Liver (tissue), 9 donors: ENCODE results near the gene DNMBP. TPM values are rescaled to one million over a fixed set of nuclear protein-coding genes. Genes with fewer than 3 reads are reported as not detected.
"Not testable (repeated sequence)": the region's sequence is repeated elsewhere in the genome, so short reads cannot be mapped to it uniquely, and the experiment has no call there.

Experiments used
- DNase-seq: peaks from one replicate; pipeline ENCODE4 v3.0.0-alpha.2; 2017; ENCODE audit warnings: low spot score
- H3K27ac ChIP-seq, 2 donors: one replicate each; pipeline ENCODE4 v1.7.0; 2013; ENCODE audit warnings: inconsistent platforms in 2 of 2, low read length in 2 of 2, control low read depth in 1 of 2, low read depth in 1 of 2, mild to moderate bottlenecking in 1 of 2
- H3K27me3 ChIP-seq, 4 donors: one replicate each; pipeline versions ENCODE4 v1.6.1 to v1.7.0; 2013; ENCODE audit warnings: low read length in 3 of 4, inconsistent platforms in 1 of 4, mild to moderate bottlenecking in 1 of 4, moderate library complexity in 1 of 4; ENCODE audit not compliant: control insufficient read depth in 4 of 4, insufficient read depth in 4 of 4
- H3K36me3 ChIP-seq, 4 donors: one replicate each; pipeline versions ENCODE4 v1.6.1 to v1.7.0; 2013; ENCODE audit warnings: low read length in 3 of 4, mild to moderate bottlenecking in 3 of 4, low read depth in 1 of 4, moderate library complexity in 1 of 4; ENCODE audit not compliant: control insufficient read depth in 4 of 4, insufficient read depth in 3 of 4
- H3K4me1 ChIP-seq, 4 donors: one replicate each; pipeline versions ENCODE4 v1.6.1 to v1.7.0; 2013; ENCODE audit warnings: low read length in 3 of 4, mild to moderate bottlenecking in 3 of 4, moderate library complexity in 1 of 4; ENCODE audit not compliant: control insufficient read depth in 4 of 4, insufficient read depth in 4 of 4
- H3K4me3 ChIP-seq, 3 donors: one replicate each; pipeline versions ENCODE4 v1.6.1 to v1.7.0; 2013; ENCODE audit warnings: low read length in 3 of 3, control low read depth in 1 of 3, low read depth in 1 of 3, mild to moderate bottlenecking in 1 of 3
- H3K9ac ChIP-seq, 2 donors: one replicate each; pipeline ENCODE4 v1.7.0; 2013; ENCODE audit warnings: low read length in 2 of 2, mild to moderate bottlenecking in 2 of 2, moderate library complexity in 2 of 2, control low read depth in 1 of 2, low read depth in 1 of 2
- H3K9me3 ChIP-seq, 4 donors: one replicate each; pipeline versions ENCODE4 v1.6.1 to v1.7.0; 2013; ENCODE audit warnings: low read length in 3 of 4; ENCODE audit not compliant: control insufficient read depth in 4 of 4
- EGR1 ChIP-seq, 2 donors: IDR thresholded peaks; 2 replicates each; pipeline ENCODE4 v1.6.1; 2016 to 2018; ENCODE audit warnings: antibody characterized with exemption in 2 of 2, low read depth in 2 of 2
- FOXA2 ChIP-seq: IDR thresholded peaks from 2 replicates; pipeline ENCODE4 v1.6.1; 2016; ENCODE audit warnings: antibody characterized with exemption
- GABPA ChIP-seq, 2 donors: IDR thresholded peaks in 1 of 2; conservative IDR thresholded peaks in 1 of 2; 2 replicates each; pipeline ENCODE4 v1.6.1; 2016; ENCODE audit warnings: antibody characterized with exemption in 2 of 2, mild to moderate bottlenecking in 1 of 2, moderate library complexity in 1 of 2
- HNF4A ChIP-seq, 2 donors: conservative IDR thresholded peaks; 2 replicates each; pipeline ENCODE4 v1.6.1; 2016; ENCODE audit warnings: antibody characterized with exemption in 2 of 2, mild to moderate bottlenecking in 2 of 2
- HNF4G ChIP-seq: IDR thresholded peaks from 2 replicates; pipeline ENCODE4 v1.6.1; 2016; ENCODE audit warnings: antibody characterized with exemption
- MAX ChIP-seq: IDR thresholded peaks from 2 replicates; pipeline ENCODE4 v1.6.1; 2016; ENCODE audit warnings: antibody characterized with exemption
- REST ChIP-seq: IDR thresholded peaks from 2 replicates; pipeline ENCODE4 v1.6.1; 2016; ENCODE audit warnings: antibody characterized with exemption, mild to moderate bottlenecking
- RXRA ChIP-seq, 2 donors: IDR thresholded peaks; 2 replicates each; pipeline ENCODE4 v1.6.1; 2017 to 2018; ENCODE audit warnings: antibody characterized with exemption in 2 of 2, mild to moderate bottlenecking in 1 of 2
- SP1 ChIP-seq: IDR thresholded peaks from 2 replicates; pipeline ENCODE4 v1.6.1; 2018; ENCODE audit warnings: antibody characterized with exemption, mild to moderate bottlenecking
- TAF1 ChIP-seq: conservative IDR thresholded peaks from 2 replicates; pipeline ENCODE4 v1.6.1; 2016; ENCODE audit warnings: antibody characterized with exemption, mild to moderate bottlenecking
- YY1 ChIP-seq: IDR thresholded peaks from 2 replicates; pipeline ENCODE4 v1.6.1; 2016; ENCODE audit warnings: antibody characterized with exemption, mild to moderate bottlenecking
- ZBTB33 ChIP-seq: IDR thresholded peaks from 2 replicates; pipeline ENCODE4 v1.6.1; 2016; ENCODE audit warnings: antibody characterized with exemption
- WGBS: extraction: QIAGEN DNeasy Blood & Tissue Kit; methylation state at CpG from one replicate; pipeline ENCODE4 v1.1.7; 2013; 5-methylcytosine and 5-hydroxymethylcytosine counted together
- polyA plus RNA-seq, 2 donors: library from polyadenylated mRNA; stranded (reverse) in 1 of 2; unstranded in 1 of 2; fragments of 200-250 nt in 1 of 2; fragments of >200 nt in 1 of 2; fragmentation: Nextera tagmentation in 1 of 2; extraction: Ambion mirVana in 1 of 2; gene quantifications; one replicate each; pipeline versions ENCODE4 v1.2.1 to v1.2.3, GENCODE V29; 2013 to 2015
- total RNA-seq, 2 donors: library from RNA; depleted of rRNA; stranded (reverse); fragments of >200 nt; gene quantifications; one replicate each; pipeline ENCODE4 v1.2.3, GENCODE V29; 2014
- donor health status: healthy.
- donor health status: healthy.
- donor health status: healthy.
- donor health status: healthy.
- donor health status: healthy.

The DNMBP gene
- total and polyA plus RNA-seq, 4 donors, result 3.8 to 12.6 (median 5.3) TPM

GRCh38 chr10:99843310-99843709 is 166.4 kb downstream of the DNMBP start:
- TF ChIP-seq TAF1 (no peak), SP1 (no peak), FOXA2 (no peak), MAX (no peak), RXRA (IDR thresholded peaks at IDR 0.05) (no peak), REST (no peak), HNF4A (conservative IDR thresholded peaks at IDR 0.05) (no peak)
- H3K4me3 ChIP-seq, result no peak overlapping the region
- H3K27ac ChIP-seq, result no peak overlapping the region
- no peaks in the 10 kb centered on the region for H3K27me3 ChIP-seq
- DNase-seq, result no peak
- no peaks in the 10 kb centered on the region for H3K9me3 ChIP-seq
- WGBS, result 97% methylated on average over 3 of the region's 3 CpGs
- H3K4me1 ChIP-seq, result peaks cover 4 to 16% (median 10%) of the 10 kb centered on the region in 4 donors
- H3K36me3 ChIP-seq, result peaks cover 3 to 57% (median 34%) of the 10 kb centered on the region in 4 donors
- H3K9ac ChIP-seq, result no peak overlapping the region

- H3K9me3 ChIP-seq, result no peaks in the 10 kb centered on the region
- H3K27me3 ChIP-seq, result no peaks in the 10 kb centered on the region
- TF ChIP-seq EGR1 (IDR thresholded peaks at IDR 0.05; ENCODE audit: low read depth in 2 of 2) (no peak), GABPA (IDR thresholded peaks at IDR 0.05 in 1 of 2, conservative IDR thresholded peaks at IDR 0.05 in 1 of 2) (no peak), YY1 (no peak), TAF1 (no peak), HNF4G (no peak), ZBTB33 (no peak), MAX (no peak), SP1 (no peak)
- H3K36me3 ChIP-seq, result peaks cover 3 to 46% (median 28%) of the 10 kb centered on the region in 4 donors
- no peak for DNase-seq
- no peak overlapping the region for H3K4me3 ChIP-seq
- peaks cover 2 to 9% (median 4%) of the 10 kb centered on the region in 4 donors for H3K4me1 ChIP-seq
- H3K27ac ChIP-seq, result no peak overlapping the region
- WGBS, result 95% methylated on average over 7 of the region's 7 CpGs
- H3K9ac ChIP-seq, result no peak overlapping the region
Observed at GRCh38 chr10:99841746-99842145, 168.0 kb downstream of the DNMBP start.

GRCh38 chr10:99840859-99841258 is 168.9 kb downstream of the DNMBP start:
- H3K36me3 ChIP-seq, result peaks cover 3 to 46% (median 32%) of the 10 kb centered on the region in 4 donors
- H3K4me3 ChIP-seq, result not testable (repeated sequence)
- 80% methylated on average over 2 of the region's 2 CpGs for WGBS

More at GRCh38 chr10:99840859-99841258, 168.9 kb downstream of the DNMBP start:
- not testable (repeated sequence) for H3K9ac ChIP-seq, H3K9me3 ChIP-seq, H3K4me1 ChIP-seq, DNase-seq, H3K27ac ChIP-seq, H3K27me3 ChIP-seq
